Glutamatergic neuron (in vitro differentiated cells): ENCODE data around the gene ZNFX1. TPM values are rescaled to one million over a fixed set of nuclear protein-coding genes. Genes with fewer than 3 reads are reported as not detected.
A peak's percentile ranks its signal among the peaks of the same experiment; 100 is the strongest.

Source experiments
- DNase-seq: peaks from one replicate; pipeline ENCODE4 v3.0.0; 2022
- H3K27ac Mint-ChIP-seq: one replicate; pipeline ENCODE4 v1.8.0; 2020; ENCODE audit warnings: mild to moderate bottlenecking, mixed read lengths, inconsistent platforms; ENCODE audit not compliant: unreplicated experiment
- H3K27me3 Mint-ChIP-seq: one replicate; pipeline ENCODE4 v1.8.0; 2020; ENCODE audit warnings: mild to moderate bottlenecking, moderate library complexity, mixed read lengths, inconsistent platforms; ENCODE audit not compliant: unreplicated experiment
- H3K36me3 Mint-ChIP-seq: one replicate; pipeline ENCODE4 v1.8.0; 2020; ENCODE audit warnings: mild to moderate bottlenecking, mixed read lengths, inconsistent platforms; ENCODE audit not compliant: unreplicated experiment
- H3K4me1 Mint-ChIP-seq: one replicate; pipeline ENCODE4 v1.8.0; 2020; ENCODE audit warnings: mild to moderate bottlenecking, low read depth, mixed read lengths, inconsistent platforms; ENCODE audit not compliant: unreplicated experiment
- H3K4me3 Mint-ChIP-seq: one replicate; pipeline ENCODE4 v1.8.0; 2020; ENCODE audit warnings: mild to moderate bottlenecking, mixed read lengths, inconsistent platforms; ENCODE audit not compliant: unreplicated experiment
- H3K9me3 Mint-ChIP-seq: one replicate; pipeline ENCODE4 v1.8.0; 2020; ENCODE audit warnings: mild to moderate bottlenecking, moderate library complexity, mixed read lengths, inconsistent platforms; ENCODE audit not compliant: unreplicated experiment
- total RNA-seq: library from RNA; stranded (reverse); fragmentation: NEBNext Ultra II Directional; extraction: Animal tissue kit (Norgen Biotek cat#: 25700); gene quantifications from one replicate; pipeline ENCODE4 v1.2.1, GENCODE V29; 2021; ENCODE audit not compliant: unreplicated experiment
- TF ChIP-seq, protein P1 (sequence below): fragments of 200-600 bp; sonication (generic); IDR thresholded peaks from one replicate; pipeline ENCODE4 v1.5.0; 2021; ENCODE audit not compliant: partially characterized antibody, unreplicated experiment

ZNFX1 gene
- total RNA-seq, 1 donor from 2014 or later: 11.8 TPM

DNA sequence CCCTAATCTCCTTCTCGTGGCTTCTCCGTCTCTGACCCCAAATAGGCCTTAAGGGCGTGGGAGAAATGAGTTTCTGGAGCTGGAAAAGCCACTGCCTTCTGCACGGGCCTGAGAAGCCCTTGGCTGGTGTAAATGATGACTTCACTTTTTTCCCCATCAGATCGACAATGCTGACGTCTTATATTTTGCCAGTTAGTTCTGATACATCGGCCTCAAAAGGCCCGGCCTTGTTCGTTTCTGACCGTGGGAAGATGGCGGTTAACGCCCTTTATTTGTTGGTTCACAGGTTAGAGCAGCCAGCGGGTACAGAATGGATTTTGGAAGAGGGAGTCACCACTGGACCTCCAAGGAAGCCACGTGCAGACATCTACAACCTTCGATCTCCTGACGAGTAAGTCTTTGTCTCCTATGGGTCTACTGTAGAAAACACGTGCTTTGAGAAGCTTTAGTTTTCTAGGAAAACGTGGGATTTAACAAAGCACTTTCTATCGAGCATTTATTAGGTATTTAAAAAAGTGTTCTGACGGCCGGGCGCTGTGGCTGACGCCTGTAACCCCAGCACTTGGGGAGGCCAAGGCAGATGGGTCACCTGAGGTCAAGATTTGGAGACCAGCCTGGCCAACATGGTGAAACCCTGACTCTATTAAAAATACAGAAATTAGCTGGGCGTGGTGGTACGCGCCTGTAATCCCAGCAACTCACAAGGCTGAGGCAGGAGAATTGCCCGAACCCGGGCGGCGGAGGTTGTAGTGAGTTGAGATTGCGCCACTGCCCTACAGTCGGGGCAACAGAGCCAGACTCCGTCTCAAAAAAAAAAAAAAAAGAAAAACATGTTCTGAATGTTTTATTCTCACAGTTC lies 1.2 kb upstream of the ZNFX1 start:
- H3K27ac Mint-ChIP-seq: peak overlapping the region; percentile 96
- peak overlapping the region; percentile 99 for H3K4me3 Mint-ChIP-seq
- H3K4me1 Mint-ChIP-seq: peaks cover 41% of the 10 kb centered on the region
- TF ChIP-seq, protein P1, sequence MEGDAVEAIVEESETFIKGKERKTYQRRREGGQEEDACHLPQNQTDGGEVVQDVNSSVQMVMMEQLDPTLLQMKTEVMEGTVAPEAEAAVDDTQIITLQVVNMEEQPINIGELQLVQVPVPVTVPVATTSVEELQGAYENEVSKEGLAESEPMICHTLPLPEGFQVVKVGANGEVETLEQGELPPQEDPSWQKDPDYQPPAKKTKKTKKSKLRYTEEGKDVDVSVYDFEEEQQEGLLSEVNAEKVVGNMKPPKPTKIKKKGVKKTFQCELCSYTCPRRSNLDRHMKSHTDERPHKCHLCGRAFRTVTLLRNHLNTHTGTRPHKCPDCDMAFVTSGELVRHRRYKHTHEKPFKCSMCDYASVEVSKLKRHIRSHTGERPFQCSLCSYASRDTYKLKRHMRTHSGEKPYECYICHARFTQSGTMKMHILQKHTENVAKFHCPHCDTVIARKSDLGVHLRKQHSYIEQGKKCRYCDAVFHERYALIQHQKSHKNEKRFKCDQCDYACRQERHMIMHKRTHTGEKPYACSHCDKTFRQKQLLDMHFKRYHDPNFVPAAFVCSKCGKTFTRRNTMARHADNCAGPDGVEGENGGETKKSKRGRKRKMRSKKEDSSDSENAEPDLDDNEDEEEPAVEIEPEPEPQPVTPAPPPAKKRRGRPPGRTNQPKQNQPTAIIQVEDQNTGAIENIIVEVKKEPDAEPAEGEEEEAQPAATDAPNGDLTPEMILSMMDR: no peak
- H3K36me3 Mint-ChIP-seq: peaks cover 43% of the 10 kb centered on the region
- peaks cover 38% of the 10 kb centered on the region for H3K9me3 Mint-ChIP-seq
- peaks cover 16% of the 10 kb centered on the region for H3K27me3 Mint-ChIP-seq
- DNase-seq: peak; percentile 30

GRCh38 chr20:49277786-49278035 lies 146 bp downstream of the ZNFX1 start:
- H3K4me3 Mint-ChIP-seq: peak overlapping the region; percentile 89
- peaks cover 30% of the 10 kb centered on the region for H3K4me1 Mint-ChIP-seq
- H3K27ac Mint-ChIP-seq: peak overlapping the region; percentile 48
- H3K27me3 Mint-ChIP-seq: peaks cover 16% of the 10 kb centered on the region
- TF ChIP-seq, protein P1: no peak
- DNase-seq: no peak
- peaks cover 30% of the 10 kb centered on the region for H3K9me3 Mint-ChIP-seq
- H3K36me3 Mint-ChIP-seq: peaks cover 30% of the 10 kb centered on the region

DNA sequence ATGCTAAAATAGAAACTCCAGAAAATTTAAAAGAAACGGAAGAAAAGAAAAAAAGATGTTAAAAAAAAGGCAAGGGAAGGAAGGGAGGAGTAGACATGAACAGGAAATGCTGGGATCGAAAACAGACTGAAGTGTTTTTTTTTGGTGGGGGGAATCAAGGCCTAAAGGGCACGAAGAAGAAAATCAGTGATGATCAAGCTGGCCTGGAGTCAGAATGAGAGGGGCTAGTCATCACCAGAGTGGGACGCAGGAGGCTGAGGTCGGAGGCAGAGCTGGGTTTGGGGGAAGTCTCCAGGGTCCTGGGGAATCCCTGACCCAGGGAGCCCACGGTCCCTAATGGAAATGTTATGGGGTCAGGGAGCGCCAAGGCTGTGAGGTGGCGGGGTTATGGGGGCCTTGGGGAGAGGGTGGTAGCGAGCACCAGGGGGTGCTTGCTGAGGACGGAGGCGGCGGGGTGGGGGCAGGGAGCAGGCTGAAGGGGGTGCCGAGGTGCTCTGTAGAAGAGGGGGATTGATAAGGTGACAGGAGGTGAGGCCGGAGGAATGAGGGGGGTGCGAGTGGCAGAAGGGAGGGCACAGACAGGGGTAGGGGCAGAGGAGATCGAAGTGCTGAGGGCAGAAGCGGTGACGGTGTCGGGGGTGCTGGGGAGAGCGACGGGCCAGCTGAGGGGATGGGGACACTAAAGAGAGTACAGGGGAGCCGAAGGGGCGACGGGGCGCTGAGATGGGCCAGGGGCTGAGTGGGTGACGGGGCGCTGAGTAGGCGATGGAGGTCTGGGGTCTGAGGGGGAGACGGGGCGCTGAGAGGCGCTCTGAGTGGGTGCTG lies 684 bp downstream of the ZNFX1 start:
- TF ChIP-seq, protein P1: no peak
- Mint-ChIP-seq H3K4me1 (peaks cover 25% of the 10 kb centered on the region), H3K27ac (peak overlapping the region; percentile 75), H3K27me3 (peaks cover 11% of the 10 kb centered on the region), H3K36me3 (peaks cover 24% of the 10 kb centered on the region), H3K9me3 (peaks cover 26% of the 10 kb centered on the region), H3K4me3 (peak overlapping the region; percentile 89)
- peak; percentile 39 for DNase-seq

DNA sequence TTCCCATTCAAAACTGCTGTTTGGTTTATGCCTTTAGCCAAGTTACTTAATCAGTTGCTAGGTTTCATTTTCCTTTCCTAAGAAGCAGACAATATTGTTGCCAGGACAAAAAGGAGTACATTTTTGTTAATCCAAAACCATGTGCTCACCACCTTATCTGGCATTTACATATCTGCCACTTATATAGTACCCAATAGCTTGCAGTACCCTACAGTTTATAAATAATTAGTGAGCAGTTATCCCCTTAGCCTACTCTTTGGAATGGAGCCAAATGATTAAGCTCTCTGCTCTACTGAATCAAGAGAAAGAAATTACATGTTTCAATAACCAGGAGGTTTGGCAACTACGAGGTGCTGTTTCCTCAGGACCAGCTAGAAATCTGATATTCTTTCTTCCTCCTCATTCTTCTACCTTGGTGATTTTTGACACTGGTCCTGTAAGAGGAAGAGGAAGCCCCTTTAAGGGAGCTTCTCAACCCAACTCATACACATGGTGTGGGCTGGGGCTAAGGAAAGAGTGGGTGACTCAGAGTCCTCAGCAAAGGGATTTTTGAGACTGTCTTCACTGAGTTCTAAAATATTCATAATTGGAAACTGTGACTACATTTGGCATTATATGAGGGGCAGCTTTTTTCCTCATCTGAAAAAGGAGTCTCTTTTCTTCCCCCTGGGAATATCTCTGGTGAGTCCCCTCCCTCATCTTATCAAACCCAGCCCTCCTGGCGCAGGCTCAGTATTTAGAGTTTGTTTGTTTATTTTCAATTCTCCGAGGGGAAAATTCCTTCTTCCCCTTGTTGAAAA lies 1.5 kb downstream of the ZNFX1 start:
- TF ChIP-seq, protein P1: no peak
- Mint-ChIP-seq H3K27ac (peak overlapping the region; percentile 75), H3K4me1 (peaks cover 19% of the 10 kb centered on the region), H3K4me3 (peak overlapping the region; percentile 89), H3K9me3 (peaks cover 19% of the 10 kb centered on the region), H3K27me3 (peaks cover 10% of the 10 kb centered on the region), H3K36me3 (peaks cover 19% of the 10 kb centered on the region)
- DNase-seq: no peak
